Panc1 (cell line): Measurements from ENCODE around the gene CA10.

Experiments used
- POLR2AphosphoS5 ChIP-seq: IDR thresholded peaks from 2 replicates; pipeline ENCODE4 v1.6.1; 2012; ENCODE audit warnings: mild to moderate bottlenecking, low read depth, low read length, moderate library complexity
- SIN3A ChIP-seq: IDR thresholded peaks from 2 replicates; pipeline ENCODE4 v1.6.1; 2012; ENCODE audit warnings: low read depth, mild to moderate bottlenecking, low read length, moderate library complexity, borderline replicate concordance; ENCODE audit not compliant: insufficient read depth
- TCF7L2 ChIP-seq: IDR thresholded peaks from 2 replicates; pipeline ENCODE4 v1.6.1; 2011; ENCODE audit warnings: mild to moderate bottlenecking, low read depth, low read length, inconsistent platforms
- TF ChIP-seq, protein P1 (sequence below): fragments of 450-650 bp; IDR thresholded peaks from 2 replicates; pipeline ENCODE4 v1.5.1; 2017; ENCODE audit warnings: mild to moderate bottlenecking
- TF ChIP-seq, protein P2 (sequence below), 2 experiments: IDR thresholded peaks; 2 replicates each; pipeline ENCODE4 v1.6.1; 2011 to 2012; ENCODE audit warnings: low read depth in 2 of 2, control low read depth in 1 of 2, low read length in 1 of 2, mild to moderate bottlenecking in 1 of 2, moderate library complexity in 1 of 2; ENCODE audit not compliant: insufficient read depth in 1 of 2

DNA sequence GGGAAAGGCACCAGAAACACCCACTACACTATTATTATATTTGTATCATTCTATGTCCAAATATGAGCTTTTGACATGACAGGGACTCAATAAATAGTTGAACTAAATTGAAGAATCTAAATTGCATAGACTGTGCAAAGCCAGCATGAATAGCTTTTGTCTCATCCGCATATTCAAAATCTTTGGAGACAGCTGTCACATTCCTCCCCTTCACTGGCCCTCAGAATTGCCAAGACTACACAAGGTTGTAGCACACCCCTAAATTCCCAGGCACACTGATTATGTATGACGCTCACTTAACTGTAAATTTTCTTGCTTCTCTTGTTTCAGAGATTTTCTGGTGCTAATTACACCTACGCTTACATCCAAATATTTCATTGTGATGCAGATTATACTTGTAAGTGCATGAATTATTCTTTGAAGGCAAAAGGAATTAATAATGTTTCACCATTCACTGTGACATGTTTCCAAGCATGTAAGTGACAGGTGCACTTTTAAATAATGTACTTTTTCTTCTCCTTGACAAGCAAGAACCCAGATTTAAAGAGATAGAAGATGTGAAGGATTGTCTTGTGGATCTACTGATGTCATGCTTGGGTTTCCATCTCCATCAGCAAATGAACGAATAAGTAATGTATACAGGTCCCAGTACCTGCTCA is 47.5 kb downstream of the CA10 start:
- TF ChIP-seq, protein P1, sequence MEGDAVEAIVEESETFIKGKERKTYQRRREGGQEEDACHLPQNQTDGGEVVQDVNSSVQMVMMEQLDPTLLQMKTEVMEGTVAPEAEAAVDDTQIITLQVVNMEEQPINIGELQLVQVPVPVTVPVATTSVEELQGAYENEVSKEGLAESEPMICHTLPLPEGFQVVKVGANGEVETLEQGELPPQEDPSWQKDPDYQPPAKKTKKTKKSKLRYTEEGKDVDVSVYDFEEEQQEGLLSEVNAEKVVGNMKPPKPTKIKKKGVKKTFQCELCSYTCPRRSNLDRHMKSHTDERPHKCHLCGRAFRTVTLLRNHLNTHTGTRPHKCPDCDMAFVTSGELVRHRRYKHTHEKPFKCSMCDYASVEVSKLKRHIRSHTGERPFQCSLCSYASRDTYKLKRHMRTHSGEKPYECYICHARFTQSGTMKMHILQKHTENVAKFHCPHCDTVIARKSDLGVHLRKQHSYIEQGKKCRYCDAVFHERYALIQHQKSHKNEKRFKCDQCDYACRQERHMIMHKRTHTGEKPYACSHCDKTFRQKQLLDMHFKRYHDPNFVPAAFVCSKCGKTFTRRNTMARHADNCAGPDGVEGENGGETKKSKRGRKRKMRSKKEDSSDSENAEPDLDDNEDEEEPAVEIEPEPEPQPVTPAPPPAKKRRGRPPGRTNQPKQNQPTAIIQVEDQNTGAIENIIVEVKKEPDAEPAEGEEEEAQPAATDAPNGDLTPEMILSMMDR: no peak
- TF ChIP-seq TCF7L2 (no peak), POLR2AphosphoS5 (no peak), SIN3A (no peak)
- TF ChIP-seq, protein P2, sequence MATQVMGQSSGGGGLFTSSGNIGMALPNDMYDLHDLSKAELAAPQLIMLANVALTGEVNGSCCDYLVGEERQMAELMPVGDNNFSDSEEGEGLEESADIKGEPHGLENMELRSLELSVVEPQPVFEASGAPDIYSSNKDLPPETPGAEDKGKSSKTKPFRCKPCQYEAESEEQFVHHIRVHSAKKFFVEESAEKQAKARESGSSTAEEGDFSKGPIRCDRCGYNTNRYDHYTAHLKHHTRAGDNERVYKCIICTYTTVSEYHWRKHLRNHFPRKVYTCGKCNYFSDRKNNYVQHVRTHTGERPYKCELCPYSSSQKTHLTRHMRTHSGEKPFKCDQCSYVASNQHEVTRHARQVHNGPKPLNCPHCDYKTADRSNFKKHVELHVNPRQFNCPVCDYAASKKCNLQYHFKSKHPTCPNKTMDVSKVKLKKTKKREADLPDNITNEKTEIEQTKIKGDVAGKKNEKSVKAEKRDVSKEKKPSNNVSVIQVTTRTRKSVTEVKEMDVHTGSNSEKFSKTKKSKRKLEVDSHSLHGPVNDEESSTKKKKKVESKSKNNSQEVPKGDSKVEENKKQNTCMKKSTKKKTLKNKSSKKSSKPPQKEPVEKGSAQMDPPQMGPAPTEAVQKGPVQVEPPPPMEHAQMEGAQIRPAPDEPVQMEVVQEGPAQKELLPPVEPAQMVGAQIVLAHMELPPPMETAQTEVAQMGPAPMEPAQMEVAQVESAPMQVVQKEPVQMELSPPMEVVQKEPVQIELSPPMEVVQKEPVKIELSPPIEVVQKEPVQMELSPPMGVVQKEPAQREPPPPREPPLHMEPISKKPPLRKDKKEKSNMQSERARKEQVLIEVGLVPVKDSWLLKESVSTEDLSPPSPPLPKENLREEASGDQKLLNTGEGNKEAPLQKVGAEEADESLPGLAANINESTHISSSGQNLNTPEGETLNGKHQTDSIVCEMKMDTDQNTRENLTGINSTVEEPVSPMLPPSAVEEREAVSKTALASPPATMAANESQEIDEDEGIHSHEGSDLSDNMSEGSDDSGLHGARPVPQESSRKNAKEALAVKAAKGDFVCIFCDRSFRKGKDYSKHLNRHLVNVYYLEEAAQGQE (IDR thresholded peaks at IDR 0.05; ENCODE audit: insufficient read depth in 1 of 2, low read depth in 2 of 2, low read length in 1 of 2): no peak
